NT2/D1 (cell line): ENCODE results near the gene CNPY1.

Experiments used
- SUZ12 ChIP-seq: IDR thresholded peaks from 2 replicates; pipeline ENCODE4 v1.6.1; 2011; ENCODE audit not compliant: insufficient read length, insufficient read depth; ENCODE audit errors: extremely low read depth
- YY1 ChIP-seq: IDR thresholded peaks from 2 replicates; pipeline ENCODE4 v1.6.1; 2011; ENCODE audit not compliant: insufficient read length, insufficient read depth
- ZNF274 ChIP-seq: IDR thresholded peaks from 2 replicates; pipeline ENCODE4 v1.6.1; 2011; ENCODE audit warnings: mild to moderate bottlenecking, low read depth, low read length

- no peak for TF ChIP-seq YY1
- no peak for TF ChIP-seq ZNF274
- no peak for TF ChIP-seq SUZ12
Observed at GRCh38 chr7:155556763-155557162, 10.4 kb upstream of the CNPY1 start.
